Mesenteric fat pad (tissue), 1 donor: ENCODE results near the gene SYPL2. TPM values are rescaled to one million over a fixed set of nuclear protein-coding genes. Genes with fewer than 3 reads are reported as not detected.

Experiments
- DNase-seq: peaks from one replicate; pipeline ENCODE4 v3.0.0-alpha.2; 2020; ENCODE audit warnings: low spot score
- total RNA-seq: library from RNA; stranded (reverse); fragmentation: NEBNext Ultra II Directional; extraction: Animal tissue kit (Norgen Biotek cat#: 25700); gene quantifications from one replicate; pipeline ENCODE4 v1.2.1, GENCODE V29; 2021
- donor health status: DM: yes; HTN: yes; CAD: no.

SYPL2 gene
- total RNA-seq, 1 donor from 2014 or later: 7.3 TPM

DNA sequence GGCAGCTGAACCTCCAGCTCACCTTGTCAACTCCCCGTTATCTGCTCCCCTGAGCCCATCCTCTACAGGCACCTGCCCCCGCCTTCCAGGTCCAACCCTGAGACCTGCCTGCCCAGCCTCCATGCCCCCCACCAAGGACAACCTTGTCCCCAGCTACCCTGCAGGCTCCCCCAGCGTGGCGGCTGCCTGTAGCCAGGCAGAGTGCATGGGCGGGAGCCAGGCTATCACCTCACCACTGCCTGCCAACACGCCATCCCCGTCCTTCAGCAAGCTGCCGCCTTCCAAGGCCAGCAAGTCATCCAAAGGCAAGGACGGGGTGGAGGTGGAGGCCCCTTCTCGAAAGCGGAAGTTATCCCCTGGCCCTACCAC, 24.6 kb downstream of the SYPL2 start:
- no peak for DNase-seq

DNA sequence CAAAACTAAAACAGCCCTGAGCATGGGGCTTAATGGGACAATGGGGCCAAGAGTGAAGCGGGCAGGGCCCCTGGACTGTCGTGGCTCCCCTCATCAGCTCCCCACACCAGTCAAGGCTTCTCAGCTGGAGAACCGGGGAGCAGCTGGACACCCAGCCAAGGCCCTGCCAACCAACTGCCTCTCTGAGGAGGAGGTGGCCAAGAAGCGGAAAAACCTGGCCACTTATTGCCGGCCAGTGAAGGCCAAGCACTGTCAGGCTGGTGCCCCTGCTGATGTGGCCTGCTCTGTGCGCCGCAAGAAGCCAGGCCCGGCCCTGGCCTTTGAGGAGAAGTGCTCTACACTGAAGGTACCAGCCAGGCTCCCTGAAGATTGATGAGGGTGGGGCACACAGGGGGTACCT, 25.0 kb downstream of the SYPL2 start:
- DNase-seq: no peak

GRCh38 chr1:109492779-109493178, 26.4 kb downstream of the SYPL2 start:
- DNase-seq: no peak

DNA sequence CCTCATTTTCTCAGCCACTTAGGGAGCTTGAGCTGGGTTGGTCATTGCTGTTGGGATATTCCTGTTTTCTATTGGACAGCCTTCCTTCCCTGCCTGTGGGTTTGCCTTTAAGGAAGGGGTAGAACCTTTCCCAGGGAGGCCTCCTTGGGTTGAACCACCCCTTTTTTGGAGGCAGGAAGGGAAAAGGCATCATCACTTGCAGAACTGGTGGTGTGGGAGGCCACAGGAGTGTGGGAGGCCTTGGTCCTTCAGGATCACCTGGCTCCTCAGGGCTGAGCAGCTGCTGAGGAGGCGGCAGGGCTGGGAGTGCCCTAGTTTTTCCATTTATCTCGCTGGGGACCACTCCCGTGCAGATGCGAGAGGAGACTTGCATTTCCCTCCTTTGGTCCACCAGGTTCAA, 26.9 kb downstream of the SYPL2 start:
- no peak for DNase-seq

- peak; percentile 96 for DNase-seq
Observed at GRCh38 chr1:109493805-109494539, 27.6 kb downstream of the SYPL2 start, which contains the start of gene CYB561D1. Gene CYB561D1 (plus strand): TSS chr1:109494094. CDS start chr1:109494140, 46 bp downstream.

GRCh38 chr1:109495738-109496137, 29.4 kb downstream of the SYPL2 start:
- DNase-seq: no peak

- DNase-seq: no peak
Observed at GRCh38 chr1:109497449-109498160, 31.3 kb downstream of the SYPL2 start.

- DNase-seq: no peak
Observed at GRCh38 chr1:109498161-109498801, 31.9 kb downstream of the SYPL2 start.

- no peak for DNase-seq
Observed at GRCh38 chr1:109499081-109499480, 32.7 kb downstream of the SYPL2 start.

GRCh38 chr1:109499661-109500536, 33.6 kb downstream of the SYPL2 start:
- no peak for DNase-seq

DNA sequence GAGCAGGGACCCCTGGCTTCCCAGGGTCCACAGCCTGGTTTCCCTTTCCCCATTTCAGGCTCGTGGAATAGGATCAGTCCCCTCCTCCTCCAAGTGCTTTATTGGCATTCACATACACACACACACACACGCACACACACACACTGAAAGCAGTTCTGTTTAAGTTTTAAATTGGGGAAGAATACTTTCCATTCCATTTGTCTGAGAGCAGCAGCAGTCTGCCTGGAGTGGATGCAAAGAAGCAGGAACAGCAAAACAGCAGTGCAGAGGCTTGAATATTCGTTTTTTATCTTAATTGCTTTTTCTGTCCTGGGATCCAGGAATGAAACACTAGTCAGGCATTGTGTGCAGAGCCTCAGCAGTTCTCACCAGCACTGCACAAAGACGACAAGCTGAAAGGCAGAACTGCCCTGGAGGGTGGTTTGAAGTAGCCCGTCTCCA, 34.6 kb downstream of the SYPL2 start:
- no peak for DNase-seq

- DNase-seq: no peak
Observed at GRCh38 chr1:109501644-109502363, 35.5 kb downstream of the SYPL2 start.

DNA sequence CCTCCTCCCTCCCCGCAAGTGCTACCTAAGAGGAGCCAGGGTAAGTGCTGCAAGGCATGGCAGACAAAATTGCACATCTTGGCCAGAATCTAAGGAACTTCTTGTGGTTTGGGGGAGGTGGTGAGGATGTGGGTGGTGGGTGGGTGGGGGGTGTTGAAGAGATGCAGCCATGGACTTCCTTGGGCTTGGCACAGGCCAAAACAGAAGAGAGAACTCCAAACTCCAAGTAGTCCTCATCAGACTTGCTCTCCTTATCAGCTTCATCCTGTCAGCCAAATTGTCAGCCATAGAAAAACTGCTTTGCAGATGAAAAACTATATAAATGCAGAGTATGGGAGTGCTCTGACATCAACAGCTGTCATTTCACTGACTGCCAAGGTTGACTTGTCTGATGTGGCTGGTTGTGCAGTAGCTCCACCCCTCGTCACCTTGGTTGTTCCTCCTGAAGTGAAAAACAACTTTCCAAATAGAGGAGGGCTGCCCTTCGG, 36.1 kb downstream of the SYPL2 start:
- no peak for DNase-seq

DNA sequence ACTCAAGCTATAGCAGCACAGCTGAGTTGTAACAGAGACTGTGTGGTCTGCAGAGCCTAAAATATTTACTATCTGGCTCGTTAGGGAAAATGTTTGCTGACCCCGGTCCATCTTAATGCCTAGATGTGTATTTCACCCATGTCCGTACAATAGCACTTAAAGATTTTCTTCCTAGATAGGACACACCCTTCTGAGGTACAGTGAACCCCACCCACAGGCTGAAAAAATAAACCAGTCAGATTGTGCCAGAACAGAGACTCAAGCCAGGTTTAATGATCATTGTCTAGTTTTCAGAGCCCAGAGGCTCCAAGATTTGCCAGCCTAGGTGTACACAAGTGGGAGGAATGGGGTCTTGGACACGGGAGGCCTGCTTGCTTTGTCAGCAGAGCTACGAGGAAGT, 37.6 kb downstream of the SYPL2 start:
- DNase-seq: no peak

GRCh38 chr1:109504974-109505373, 38.6 kb downstream of the SYPL2 start:
- no peak for DNase-seq

DNA sequence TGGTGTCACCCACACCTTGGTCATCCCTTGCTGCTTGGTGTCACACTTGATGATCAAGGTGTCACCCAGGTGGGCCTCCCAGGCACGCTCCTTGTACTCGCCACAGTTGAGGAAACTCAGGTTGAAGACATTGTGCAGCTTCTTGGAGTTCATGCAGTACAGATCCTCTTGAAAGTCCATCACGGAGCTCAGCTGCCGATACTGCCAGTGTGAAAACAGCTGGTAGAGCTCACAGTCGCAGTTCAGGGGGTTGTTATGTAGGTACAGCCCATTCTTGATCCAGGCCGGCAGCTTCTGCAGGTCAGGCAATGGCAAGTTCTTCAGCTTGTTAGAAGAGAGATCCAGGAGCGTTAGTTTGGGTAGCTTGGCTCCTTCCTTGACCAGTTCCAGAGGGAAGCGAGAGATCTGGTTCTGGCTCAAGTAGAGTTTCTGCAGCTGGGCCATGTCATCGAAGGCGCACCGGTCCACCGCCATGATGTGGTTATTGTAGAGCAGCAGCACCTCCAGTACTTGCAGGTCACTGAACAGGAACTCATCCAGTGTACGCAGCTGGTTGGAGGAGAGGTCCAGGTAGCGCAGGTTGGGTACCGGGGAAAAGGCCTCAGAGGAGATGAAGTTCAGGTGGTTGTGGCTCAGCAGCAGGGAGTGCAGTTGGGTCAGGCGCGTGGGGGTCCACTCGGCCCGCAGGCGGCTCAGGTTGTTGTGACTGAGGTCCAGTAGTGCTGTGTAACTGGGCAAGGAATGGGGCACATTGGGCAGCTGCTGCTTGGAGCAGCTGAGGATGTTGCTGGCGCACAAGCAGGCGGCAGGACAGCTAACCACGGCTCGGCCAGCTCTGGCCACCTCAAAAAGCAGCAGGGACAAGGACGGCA, 41.9 kb downstream of the SYPL2 start:
- no peak for DNase-seq

GRCh38 chr1:109508873-109509175, 42.5 kb downstream of the SYPL2 start:
- DNase-seq: no peak

DNA sequence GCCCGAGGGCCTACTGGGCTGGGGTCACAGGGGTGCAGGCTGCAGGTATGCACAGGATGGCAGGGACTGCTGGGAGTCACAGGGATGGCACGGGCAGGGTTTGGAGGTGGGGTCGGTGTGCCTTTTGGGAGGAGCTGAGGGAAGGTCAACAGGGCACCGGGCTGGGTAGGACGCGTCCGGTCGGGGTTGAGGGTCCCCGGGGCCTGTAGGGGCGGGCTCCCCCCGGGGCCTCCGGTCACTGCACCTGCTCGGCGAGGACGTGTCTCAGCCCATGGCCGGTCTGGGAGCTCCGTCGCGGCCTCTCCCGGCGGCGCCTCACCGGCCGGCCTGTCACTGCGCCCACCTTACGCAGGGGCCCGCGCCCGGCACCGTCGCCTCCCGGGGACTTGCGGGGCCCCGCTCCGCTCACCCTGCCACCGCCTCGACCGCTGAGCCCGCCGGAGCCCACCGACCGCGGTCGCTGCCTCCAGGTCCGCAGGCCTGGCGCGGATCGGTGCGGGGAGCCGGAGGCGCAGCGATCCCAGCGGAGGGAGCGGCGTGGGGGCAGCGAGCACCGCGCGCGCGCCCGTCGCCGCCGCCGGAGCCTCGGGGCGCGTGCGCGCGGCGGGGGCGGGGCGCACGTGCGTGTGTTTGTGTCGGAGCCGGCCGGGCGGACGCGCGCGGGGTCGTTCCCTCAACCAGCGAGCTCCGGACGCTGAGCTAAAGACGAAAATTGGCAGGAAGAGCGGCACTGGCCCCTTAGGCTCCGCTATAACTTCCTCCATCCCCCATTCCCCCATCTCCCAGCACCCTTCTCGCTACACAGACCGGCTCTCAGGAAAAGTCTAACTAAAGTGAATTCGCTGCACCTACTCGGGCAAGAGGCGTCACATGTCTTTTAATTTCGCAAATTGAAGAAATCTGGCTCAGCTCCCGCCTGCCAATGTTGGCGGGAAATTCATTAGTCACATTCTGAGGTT, 43.1 kb downstream of the SYPL2 start, which contains the start of gene AMIGO1:
AMIGO1 (minus strand) TSS at position 552 of the 959 bp plus-strand sequence. CDS start 815 bp downstream, outside the sequence.
- no peak for DNase-seq
